H1 (cell line): Measurements from ENCODE around the gene FAM221B. TPM values are rescaled to one million over a fixed set of nuclear protein-coding genes. Genes with fewer than 3 reads are reported as not detected.

Experiments used
- BACH1 ChIP-seq: IDR thresholded peaks from 2 replicates; pipeline ENCODE4 v1.6.1; 2012; ENCODE audit warnings: low read length, improper control_type of control experiment
- CHD2 ChIP-seq: IDR thresholded peaks from 2 replicates; pipeline ENCODE4 v1.6.1; 2012; ENCODE audit warnings: low read length, improper control_type of control experiment
- CTBP2 ChIP-seq: IDR thresholded peaks from 2 replicates; pipeline ENCODE4 v1.7.0; 2011; ENCODE audit warnings: borderline replicate concordance, mild to moderate bottlenecking, moderate library complexity, mixed read lengths, low read length; ENCODE audit not compliant: insufficient read depth, insufficient read length
- JUND ChIP-seq: IDR thresholded peaks from 2 replicates; pipeline ENCODE4 v1.6.1; 2011; ENCODE audit warnings: mild to moderate bottlenecking, improper control_type of control experiment, low read length
- KDM5A ChIP-seq: fragments of 200-600 bp; IDR thresholded peaks from 2 replicates; pipeline ENCODE4 v1.7.1; 2012; ENCODE audit warnings: mild to moderate bottlenecking, low read length, inconsistent platforms, mixed read lengths
- POLR2AphosphoS5 ChIP-seq: IDR thresholded peaks from 2 replicates; pipeline ENCODE4 v1.6.1; 2011; ENCODE audit warnings: low read depth, low read length
- SIX5 ChIP-seq: IDR thresholded peaks from 2 replicates; pipeline ENCODE4 v1.6.1; 2011; ENCODE audit warnings: mild to moderate bottlenecking, low read depth, low read length
- TAF7 ChIP-seq: optimal IDR thresholded peaks from 2 replicates; pipeline ENCODE3; 2011; ENCODE audit warnings: low read depth, mild to moderate bottlenecking, inconsistent platforms, low read length, moderate library complexity, borderline replicate concordance
- polyA plus RNA-seq, 7 experiments: library from polyadenylated mRNA; depleted of rRNA in 3 of 7; stranded (reverse) in 5 of 7; unstranded in 2 of 7; fragments of >200 nt in 5 of 7; fragments of 200-250 nt in 2 of 7; gene quantifications; 1 replicate in 5 of 7; 2 replicates in 1 of 7; 4 replicates in 1 of 7; pipeline versions ENCODE4 v1.2.1 to v1.2.3, GENCODE V29; 2011 to 2013; ENCODE audit warnings: missing spikeins in 2 of 7, mixed read lengths in 2 of 7
- total RNA-seq: library from RNA; stranded (reverse); fragmentation: NEBNext Ultra II Directional; extraction: Animal tissue kit (Norgen Biotek cat#: 25700); gene quantifications from 2 replicates; pipeline ENCODE4 v1.2.1, GENCODE V29; 2021
- TF ChIP-seq, protein P1 (sequence below): fragments of 300-600 bp; sonication (generic); IDR thresholded peaks from 2 replicates; pipeline ENCODE4 v1.7.1; 2012; ENCODE audit warnings: low read length, moderate library complexity, mild to moderate bottlenecking, inconsistent platforms; ENCODE audit not compliant: insufficient replicate concordance
- TF ChIP-seq, protein P2 (sequence below): IDR thresholded peaks from 2 replicates; pipeline ENCODE4 v1.6.1; 2011; ENCODE audit warnings: low read depth, mild to moderate bottlenecking, low read length; ENCODE audit not compliant: insufficient read depth

FAM221B gene
- total and polyA plus RNA-seq, 2 of the 8 experiments (the other 6 are each of a cell fraction or from before 2014, with no cell fraction given) = not detected

DNA sequence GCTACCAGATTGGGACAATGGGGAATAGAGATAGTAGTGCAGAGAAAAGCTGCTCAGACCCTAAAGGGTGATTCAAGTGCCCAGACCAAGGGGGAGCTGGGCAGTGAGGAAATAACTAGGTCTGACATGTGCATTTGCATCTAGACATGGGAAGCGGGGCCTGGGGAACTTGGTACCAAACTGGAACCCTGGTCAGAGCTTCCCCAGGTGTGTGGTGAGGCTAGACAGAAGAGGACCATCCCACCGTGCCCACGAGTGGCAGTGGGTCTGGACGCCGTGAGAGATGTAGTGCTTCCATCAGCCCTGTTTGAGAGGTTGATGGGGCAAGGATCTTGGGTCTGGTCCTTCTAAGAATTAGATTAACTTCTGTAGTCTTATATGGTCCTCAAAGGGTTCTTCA lies 8.1 kb upstream of the FAM221B start (continued):
- TF ChIP-seq, protein P1, sequence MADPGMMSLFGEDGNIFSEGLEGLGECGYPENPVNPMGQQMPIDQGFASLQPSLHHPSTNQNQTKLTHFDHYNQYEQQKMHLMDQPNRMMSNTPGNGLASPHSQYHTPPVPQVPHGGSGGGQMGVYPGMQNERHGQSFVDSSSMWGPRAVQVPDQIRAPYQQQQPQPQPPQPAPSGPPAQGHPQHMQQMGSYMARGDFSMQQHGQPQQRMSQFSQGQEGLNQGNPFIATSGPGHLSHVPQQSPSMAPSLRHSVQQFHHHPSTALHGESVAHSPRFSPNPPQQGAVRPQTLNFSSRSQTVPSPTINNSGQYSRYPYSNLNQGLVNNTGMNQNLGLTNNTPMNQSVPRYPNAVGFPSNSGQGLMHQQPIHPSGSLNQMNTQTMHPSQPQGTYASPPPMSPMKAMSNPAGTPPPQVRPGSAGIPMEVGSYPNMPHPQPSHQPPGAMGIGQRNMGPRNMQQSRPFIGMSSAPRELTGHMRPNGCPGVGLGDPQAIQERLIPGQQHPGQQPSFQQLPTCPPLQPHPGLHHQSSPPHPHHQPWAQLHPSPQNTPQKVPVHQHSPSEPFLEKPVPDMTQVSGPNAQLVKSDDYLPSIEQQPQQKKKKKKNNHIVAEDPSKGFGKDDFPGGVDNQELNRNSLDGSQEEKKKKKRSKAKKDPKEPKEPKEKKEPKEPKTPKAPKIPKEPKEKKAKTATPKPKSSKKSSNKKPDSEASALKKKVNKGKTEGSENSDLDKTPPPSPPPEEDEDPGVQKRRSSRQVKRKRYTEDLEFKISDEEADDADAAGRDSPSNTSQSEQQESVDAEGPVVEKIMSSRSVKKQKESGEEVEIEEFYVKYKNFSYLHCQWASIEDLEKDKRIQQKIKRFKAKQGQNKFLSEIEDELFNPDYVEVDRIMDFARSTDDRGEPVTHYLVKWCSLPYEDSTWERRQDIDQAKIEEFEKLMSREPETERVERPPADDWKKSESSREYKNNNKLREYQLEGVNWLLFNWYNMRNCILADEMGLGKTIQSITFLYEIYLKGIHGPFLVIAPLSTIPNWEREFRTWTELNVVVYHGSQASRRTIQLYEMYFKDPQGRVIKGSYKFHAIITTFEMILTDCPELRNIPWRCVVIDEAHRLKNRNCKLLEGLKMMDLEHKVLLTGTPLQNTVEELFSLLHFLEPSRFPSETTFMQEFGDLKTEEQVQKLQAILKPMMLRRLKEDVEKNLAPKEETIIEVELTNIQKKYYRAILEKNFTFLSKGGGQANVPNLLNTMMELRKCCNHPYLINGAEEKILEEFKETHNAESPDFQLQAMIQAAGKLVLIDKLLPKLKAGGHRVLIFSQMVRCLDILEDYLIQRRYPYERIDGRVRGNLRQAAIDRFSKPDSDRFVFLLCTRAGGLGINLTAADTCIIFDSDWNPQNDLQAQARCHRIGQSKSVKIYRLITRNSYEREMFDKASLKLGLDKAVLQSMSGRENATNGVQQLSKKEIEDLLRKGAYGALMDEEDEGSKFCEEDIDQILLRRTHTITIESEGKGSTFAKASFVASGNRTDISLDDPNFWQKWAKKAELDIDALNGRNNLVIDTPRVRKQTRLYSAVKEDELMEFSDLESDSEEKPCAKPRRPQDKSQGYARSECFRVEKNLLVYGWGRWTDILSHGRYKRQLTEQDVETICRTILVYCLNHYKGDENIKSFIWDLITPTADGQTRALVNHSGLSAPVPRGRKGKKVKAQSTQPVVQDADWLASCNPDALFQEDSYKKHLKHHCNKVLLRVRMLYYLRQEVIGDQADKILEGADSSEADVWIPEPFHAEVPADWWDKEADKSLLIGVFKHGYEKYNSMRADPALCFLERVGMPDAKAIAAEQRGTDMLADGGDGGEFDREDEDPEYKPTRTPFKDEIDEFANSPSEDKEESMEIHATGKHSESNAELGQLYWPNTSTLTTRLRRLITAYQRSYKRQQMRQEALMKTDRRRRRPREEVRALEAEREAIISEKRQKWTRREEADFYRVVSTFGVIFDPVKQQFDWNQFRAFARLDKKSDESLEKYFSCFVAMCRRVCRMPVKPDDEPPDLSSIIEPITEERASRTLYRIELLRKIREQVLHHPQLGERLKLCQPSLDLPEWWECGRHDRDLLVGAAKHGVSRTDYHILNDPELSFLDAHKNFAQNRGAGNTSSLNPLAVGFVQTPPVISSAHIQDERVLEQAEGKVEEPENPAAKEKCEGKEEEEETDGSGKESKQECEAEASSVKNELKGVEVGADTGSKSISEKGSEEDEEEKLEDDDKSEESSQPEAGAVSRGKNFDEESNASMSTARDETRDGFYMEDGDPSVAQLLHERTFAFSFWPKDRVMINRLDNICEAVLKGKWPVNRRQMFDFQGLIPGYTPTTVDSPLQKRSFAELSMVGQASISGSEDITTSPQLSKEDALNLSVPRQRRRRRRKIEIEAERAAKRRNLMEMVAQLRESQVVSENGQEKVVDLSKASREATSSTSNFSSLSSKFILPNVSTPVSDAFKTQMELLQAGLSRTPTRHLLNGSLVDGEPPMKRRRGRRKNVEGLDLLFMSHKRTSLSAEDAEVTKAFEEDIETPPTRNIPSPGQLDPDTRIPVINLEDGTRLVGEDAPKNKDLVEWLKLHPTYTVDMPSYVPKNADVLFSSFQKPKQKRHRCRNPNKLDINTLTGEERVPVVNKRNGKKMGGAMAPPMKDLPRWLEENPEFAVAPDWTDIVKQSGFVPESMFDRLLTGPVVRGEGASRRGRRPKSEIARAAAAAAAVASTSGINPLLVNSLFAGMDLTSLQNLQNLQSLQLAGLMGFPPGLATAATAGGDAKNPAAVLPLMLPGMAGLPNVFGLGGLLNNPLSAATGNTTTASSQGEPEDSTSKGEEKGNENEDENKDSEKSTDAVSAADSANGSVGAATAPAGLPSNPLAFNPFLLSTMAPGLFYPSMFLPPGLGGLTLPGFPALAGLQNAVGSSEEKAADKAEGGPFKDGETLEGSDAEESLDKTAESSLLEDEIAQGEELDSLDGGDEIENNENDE = no peak
- no peak for TF ChIP-seq CHD2
- TF ChIP-seq POLR2AphosphoS5 = no peak
- TF ChIP-seq CTBP2 = no peak
- TF ChIP-seq BACH1 = no peak
- TF ChIP-seq TAF7 = no peak
- no peak for TF ChIP-seq SIX5
- TF ChIP-seq JUND = no peak
- TF ChIP-seq KDM5A = no peak
- TF ChIP-seq, protein P2, sequence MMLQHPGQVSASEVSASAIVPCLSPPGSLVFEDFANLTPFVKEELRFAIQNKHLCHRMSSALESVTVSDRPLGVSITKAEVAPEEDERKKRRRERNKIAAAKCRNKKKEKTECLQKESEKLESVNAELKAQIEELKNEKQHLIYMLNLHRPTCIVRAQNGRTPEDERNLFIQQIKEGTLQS = no peak
